Gastrocnemius medialis (tissue), 4 donors: ENCODE measurements around the gene BTBD3.

Experiments used
- POLR2A ChIP-seq, 2 donors: fragments of 450-650 bp; IDR thresholded peaks; one replicate each; pipeline ENCODE4 v1.6.1; 2017; ENCODE audit warnings: antibody characterized with exemption in 2 of 2, mild to moderate bottlenecking in 2 of 2, moderate library complexity in 2 of 2
- TF ChIP-seq, protein P1 (sequence below), 5 experiments: fragments of 450-650 bp in 3 of 5; fragments of 200-600 bp in 2 of 5; sonication (generic) in 2 of 5; IDR thresholded peaks in 4 of 5; conservative IDR thresholded peaks in 1 of 5; 1 replicate in 4 of 5; 2 replicates in 1 of 5; pipeline ENCODE4 v1.5.1; 2016 to 2019; ENCODE audit warnings: antibody characterized with exemption in 5 of 5, mild to moderate bottlenecking in 3 of 5, moderate library complexity in 3 of 5

DNA sequence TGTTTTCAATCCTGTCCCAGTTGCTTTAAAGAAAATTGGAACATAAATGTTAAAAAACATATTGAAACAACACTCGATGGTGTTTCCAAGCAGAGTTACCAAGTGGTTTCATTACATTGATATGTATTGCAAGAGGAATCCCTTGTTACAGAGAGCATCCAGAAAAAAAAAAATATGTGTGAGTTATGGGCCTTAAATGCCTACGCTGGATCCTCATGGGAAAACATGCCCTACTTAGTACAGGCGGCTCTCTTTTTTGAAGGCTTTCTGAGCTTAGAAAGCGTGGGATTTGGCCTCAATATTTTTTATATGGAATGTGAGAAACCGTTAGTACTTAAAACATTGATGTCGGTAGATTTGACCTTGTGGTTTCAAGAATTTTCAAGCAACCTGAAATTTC is 26.1 kb downstream of the BTBD3 start:
- TF ChIP-seq, protein P1, sequence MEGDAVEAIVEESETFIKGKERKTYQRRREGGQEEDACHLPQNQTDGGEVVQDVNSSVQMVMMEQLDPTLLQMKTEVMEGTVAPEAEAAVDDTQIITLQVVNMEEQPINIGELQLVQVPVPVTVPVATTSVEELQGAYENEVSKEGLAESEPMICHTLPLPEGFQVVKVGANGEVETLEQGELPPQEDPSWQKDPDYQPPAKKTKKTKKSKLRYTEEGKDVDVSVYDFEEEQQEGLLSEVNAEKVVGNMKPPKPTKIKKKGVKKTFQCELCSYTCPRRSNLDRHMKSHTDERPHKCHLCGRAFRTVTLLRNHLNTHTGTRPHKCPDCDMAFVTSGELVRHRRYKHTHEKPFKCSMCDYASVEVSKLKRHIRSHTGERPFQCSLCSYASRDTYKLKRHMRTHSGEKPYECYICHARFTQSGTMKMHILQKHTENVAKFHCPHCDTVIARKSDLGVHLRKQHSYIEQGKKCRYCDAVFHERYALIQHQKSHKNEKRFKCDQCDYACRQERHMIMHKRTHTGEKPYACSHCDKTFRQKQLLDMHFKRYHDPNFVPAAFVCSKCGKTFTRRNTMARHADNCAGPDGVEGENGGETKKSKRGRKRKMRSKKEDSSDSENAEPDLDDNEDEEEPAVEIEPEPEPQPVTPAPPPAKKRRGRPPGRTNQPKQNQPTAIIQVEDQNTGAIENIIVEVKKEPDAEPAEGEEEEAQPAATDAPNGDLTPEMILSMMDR (IDR thresholded peaks at IDR 0.05 in 4 of 5, conservative IDR thresholded peaks at IDR 0.05 in 1 of 5): no peak
- no peak for TF ChIP-seq POLR2A (IDR thresholded peaks at IDR 0.05)
